Glutamatergic neuron (in vitro differentiated cells): ENCODE data around the gene ARHGAP21. TPM values are rescaled to one million over a fixed set of nuclear protein-coding genes. Genes with fewer than 3 reads are reported as not detected.

Experiments
- total RNA-seq: library from RNA; stranded (reverse); fragmentation: NEBNext Ultra II Directional; extraction: Animal tissue kit (Norgen Biotek cat#: 25700); gene quantifications from one replicate; pipeline ENCODE4 v1.2.1, GENCODE V29; 2021; ENCODE audit not compliant: unreplicated experiment

ARHGAP21 gene
- total RNA-seq, 1 donor from 2014 or later, result 217 TPM

Other genes starting within 250 kb of the ARHGAP21 start
- 14.4 TPM for gene PRTFDC1, start 228.7 kb upstream of the ARHGAP21 start, total RNA-seq